ENCODE measurements around the gene COX5A. TPM values are rescaled to one million over a fixed set of nuclear protein-coding genes. Genes with fewer than 3 reads are reported as not detected.
A peak's percentile ranks its signal among the peaks of the same experiment; 100 is the strongest.

Gene COX5A
- total RNA-seq, 2 experiments from 2014 or later = 168 to 391 TPM

DNA sequence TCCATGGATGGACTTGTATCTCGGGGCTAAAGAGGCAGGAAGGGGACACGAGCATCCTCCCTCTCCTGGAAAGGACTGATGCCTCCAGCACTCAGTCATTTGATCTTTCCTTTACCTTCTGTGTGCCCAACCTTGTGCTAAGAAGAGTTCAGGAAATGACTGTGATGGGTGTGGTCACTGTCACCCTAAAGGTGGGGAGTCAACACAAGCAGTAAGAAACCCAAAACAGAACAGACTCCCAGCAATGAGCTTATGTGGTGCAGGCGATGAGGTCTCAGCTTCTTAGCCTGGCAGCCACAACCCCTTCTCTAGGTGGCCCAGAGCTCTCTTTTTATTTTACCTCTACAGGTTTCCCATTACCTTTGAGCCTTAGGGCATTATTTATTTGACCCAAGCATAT is 44.2 kb downstream of the COX5A start:
- CTCF ChIA-PET (ENCODE audit: unreplicated experiment) = no interaction called here
- TF ChIP-seq EZH2phosphoT487 (IDR thresholded peaks at IDR 0.05; ENCODE audit: borderline replicate concordance, low read depth, low read length) = no peak
- TF ChIP-seq, protein P1, sequence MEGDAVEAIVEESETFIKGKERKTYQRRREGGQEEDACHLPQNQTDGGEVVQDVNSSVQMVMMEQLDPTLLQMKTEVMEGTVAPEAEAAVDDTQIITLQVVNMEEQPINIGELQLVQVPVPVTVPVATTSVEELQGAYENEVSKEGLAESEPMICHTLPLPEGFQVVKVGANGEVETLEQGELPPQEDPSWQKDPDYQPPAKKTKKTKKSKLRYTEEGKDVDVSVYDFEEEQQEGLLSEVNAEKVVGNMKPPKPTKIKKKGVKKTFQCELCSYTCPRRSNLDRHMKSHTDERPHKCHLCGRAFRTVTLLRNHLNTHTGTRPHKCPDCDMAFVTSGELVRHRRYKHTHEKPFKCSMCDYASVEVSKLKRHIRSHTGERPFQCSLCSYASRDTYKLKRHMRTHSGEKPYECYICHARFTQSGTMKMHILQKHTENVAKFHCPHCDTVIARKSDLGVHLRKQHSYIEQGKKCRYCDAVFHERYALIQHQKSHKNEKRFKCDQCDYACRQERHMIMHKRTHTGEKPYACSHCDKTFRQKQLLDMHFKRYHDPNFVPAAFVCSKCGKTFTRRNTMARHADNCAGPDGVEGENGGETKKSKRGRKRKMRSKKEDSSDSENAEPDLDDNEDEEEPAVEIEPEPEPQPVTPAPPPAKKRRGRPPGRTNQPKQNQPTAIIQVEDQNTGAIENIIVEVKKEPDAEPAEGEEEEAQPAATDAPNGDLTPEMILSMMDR (conservative IDR thresholded peaks at IDR 0.05; ENCODE audit: low read length) = no peak
- peaks cover 55% of the 10 kb centered on the region for H3K36me3 ChIP-seq (ENCODE audit: insufficient read depth, low read length)
- H3K27ac ChIP-seq (ENCODE audit: low read depth, low read length, poor library complexity, severe bottlenecking) = no peak overlapping the region
- no peak for DNase-seq (ENCODE audit: low spot score)
- no peak overlapping the region for H3K4me2 ChIP-seq (ENCODE audit: low read length)
- peaks cover 24% of the 10 kb centered on the region for H3K4me1 ChIP-seq (ENCODE audit: insufficient read depth, low read length, poor library complexity, severe bottlenecking)
- POLR2A ChIA-PET = no interaction called here
- no peaks in the 10 kb centered on the region for H3K79me2 ChIP-seq (ENCODE audit: insufficient read depth, low read depth, low read length)
- no peaks in the 10 kb centered on the region for H3K9me3 ChIP-seq (ENCODE audit: low read length)
- H3K9me2 ChIP-seq (ENCODE audit: insufficient read depth, low read length) = no peaks in the 10 kb centered on the region
- H4K20me1 ChIP-seq (ENCODE audit: insufficient read depth, low read length) = no peaks in the 10 kb centered on the region
- intact Hi-C loops (cut with micrococcal nuclease; ENCODE audit: unreplicated experiment) = no loop called here
- no peak overlapping the region for H2AFZ ChIP-seq (ENCODE audit: low read length)
- BruUV-seq (replicated peaks) = no TSS peak
- no peak overlapping the region for H3K4me3 ChIP-seq (ENCODE audit: low read depth, low read length, poor library complexity, severe bottlenecking)

DNA sequence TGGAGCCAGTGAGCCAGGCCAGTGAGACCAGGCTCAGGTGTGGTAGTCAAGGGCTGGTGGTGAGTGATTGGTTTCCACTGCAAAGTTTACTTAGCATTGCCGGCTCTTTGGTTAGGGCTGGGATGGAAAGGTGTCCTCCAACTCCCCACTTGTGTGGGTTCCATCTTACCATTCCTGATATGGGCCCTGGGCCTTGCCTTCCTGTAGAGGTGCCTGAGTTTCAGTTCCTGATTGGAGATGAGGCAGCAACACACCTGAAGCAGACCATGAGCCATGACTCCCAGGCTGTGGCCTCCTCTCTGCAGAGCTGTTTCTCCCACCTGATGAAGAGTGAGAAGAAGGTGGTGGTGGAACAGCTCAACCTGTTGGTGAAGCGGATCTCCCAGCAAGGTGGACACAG is 44.9 kb downstream of the COX5A start:
- no peaks in the 10 kb centered on the region for H3K79me2 ChIP-seq (ENCODE audit: insufficient read depth, low read depth, low read length)
- intact Hi-C loops (cut with micrococcal nuclease; ENCODE audit: unreplicated experiment) = no loop called here
- peaks cover 24% of the 10 kb centered on the region for H3K4me1 ChIP-seq (ENCODE audit: insufficient read depth, low read length, poor library complexity, severe bottlenecking)
- no peak overlapping the region for H3K27ac ChIP-seq (ENCODE audit: low read depth, low read length, poor library complexity, severe bottlenecking)
- H3K9me2 ChIP-seq (ENCODE audit: insufficient read depth, low read length) = no peaks in the 10 kb centered on the region
- TF ChIP-seq EZH2phosphoT487 (IDR thresholded peaks at IDR 0.05; ENCODE audit: borderline replicate concordance, low read depth, low read length) = no peak
- TF ChIP-seq, protein P1 (conservative IDR thresholded peaks at IDR 0.05; ENCODE audit: low read length) = no peak
- no peak for DNase-seq (ENCODE audit: low spot score)
- H3K9me3 ChIP-seq (ENCODE audit: low read length) = no peaks in the 10 kb centered on the region
- peaks cover 51% of the 10 kb centered on the region for H3K36me3 ChIP-seq (ENCODE audit: insufficient read depth, low read length)
- CTCF ChIA-PET (ENCODE audit: unreplicated experiment) = no interaction called here
- BruUV-seq (replicated peaks) = no TSS peak
- no peaks in the 10 kb centered on the region for H4K20me1 ChIP-seq (ENCODE audit: insufficient read depth, low read length)
- H3K4me3 ChIP-seq (ENCODE audit: low read depth, low read length, poor library complexity, severe bottlenecking) = no peak overlapping the region
- peak overlapping the region; percentile 17; the same call in 1 of the 2 replicates for H3K4me2 ChIP-seq (ENCODE audit: low read length)
- POLR2A ChIA-PET = no interaction called here
- no peak overlapping the region for H2AFZ ChIP-seq (ENCODE audit: low read length)

DNA sequence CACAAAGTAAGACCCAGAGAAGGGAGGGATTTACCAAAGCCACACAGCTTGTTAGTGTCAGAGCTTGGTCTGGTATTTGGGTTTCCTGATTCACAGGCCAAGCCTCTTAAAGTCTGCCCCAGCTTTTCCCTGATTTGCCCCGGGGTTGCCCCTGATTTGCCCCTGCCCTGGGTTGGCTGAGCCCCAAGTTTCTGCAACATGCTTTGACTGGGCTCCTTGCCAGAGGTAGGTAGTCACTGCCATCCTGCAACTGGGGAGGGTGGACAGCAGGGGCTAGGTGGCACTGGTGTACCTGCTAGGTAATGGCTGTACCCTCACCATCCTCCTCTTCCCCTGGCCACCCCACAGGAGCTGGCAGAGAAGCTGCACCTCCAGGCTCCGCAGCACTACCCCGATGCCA is 45.6 kb downstream of the COX5A start:
- no peak overlapping the region for H3K4me2 ChIP-seq (ENCODE audit: low read length)
- DNase-seq (ENCODE audit: low spot score) = no peak
- POLR2A ChIA-PET = no interaction called here
- no peaks in the 10 kb centered on the region for H3K9me2 ChIP-seq (ENCODE audit: insufficient read depth, low read length)
- no peaks in the 10 kb centered on the region for H3K9me3 ChIP-seq (ENCODE audit: low read length)
- no TSS peak for BruUV-seq (replicated peaks)
- intact Hi-C loops (cut with micrococcal nuclease; ENCODE audit: unreplicated experiment) = no loop called here
- peaks cover 45% of the 10 kb centered on the region for H3K36me3 ChIP-seq (ENCODE audit: insufficient read depth, low read length)
- H4K20me1 ChIP-seq (ENCODE audit: insufficient read depth, low read length) = no peaks in the 10 kb centered on the region
- no peak overlapping the region for H2AFZ ChIP-seq (ENCODE audit: low read length)
- H3K4me3 ChIP-seq (ENCODE audit: low read depth, low read length, poor library complexity, severe bottlenecking) = no peak overlapping the region
- H3K27ac ChIP-seq (ENCODE audit: low read depth, low read length, poor library complexity, severe bottlenecking) = no peak overlapping the region
- H3K79me2 ChIP-seq (ENCODE audit: insufficient read depth, low read depth, low read length) = no peaks in the 10 kb centered on the region
- TF ChIP-seq, protein P1 (conservative IDR thresholded peaks at IDR 0.05; ENCODE audit: low read length) = no peak
- TF ChIP-seq EZH2phosphoT487 (IDR thresholded peaks at IDR 0.05; ENCODE audit: borderline replicate concordance, low read depth, low read length) = no peak
- peaks cover 24% of the 10 kb centered on the region for H3K4me1 ChIP-seq (ENCODE audit: insufficient read depth, low read length, poor library complexity, severe bottlenecking)
- CTCF ChIA-PET (ENCODE audit: unreplicated experiment) = no interaction called here
